IPS DF 6.9 (cell line): ENCODE results near the gene PLCG2.
"Not testable (repeated sequence)": the region's sequence is repeated elsewhere in the genome, so short reads cannot be mapped to it uniquely, and the experiment has no call there.

Experiments used
- DNase-seq: peaks from one replicate; pipeline ENCODE4 v3.0.0-alpha.2; 2013; ENCODE audit warnings: low read depth, low spot score
- H3K27ac ChIP-seq: one replicate; pipeline ENCODE4 v1.5.1; 2013; ENCODE audit warnings: low read length, control low read depth
- H3K27me3 ChIP-seq: 2 replicates; pipeline ENCODE4 v1.6.1; 2013; ENCODE audit warnings: mild to moderate bottlenecking, low read length; ENCODE audit not compliant: control insufficient read depth, insufficient read depth
- H3K36me3 ChIP-seq: 2 replicates; pipeline ENCODE4 v1.6.1; 2013; ENCODE audit warnings: low read length; ENCODE audit not compliant: control insufficient read depth, insufficient read depth
- H3K4me1 ChIP-seq: 2 replicates; pipeline ENCODE4 v1.6.1; 2013; ENCODE audit warnings: low read length; ENCODE audit not compliant: control insufficient read depth, insufficient read depth
- H3K4me3 ChIP-seq: 2 replicates; pipeline ENCODE4 v1.5.1; 2013; ENCODE audit warnings: mild to moderate bottlenecking, low read length
- H3K9me3 ChIP-seq: 2 replicates; pipeline ENCODE4 v1.6.1; 2013; ENCODE audit warnings: low read length, inconsistent platforms; ENCODE audit not compliant: control insufficient read depth, insufficient read depth
- WGBS: extraction: QIAGEN DNeasy Blood & Tissue Kit; methylation state at CpG from one replicate; pipeline ENCODE4 v1.1.7; 2013; ENCODE audit warnings: mixed read lengths, missing lambda C conversion rate; ENCODE audit not compliant: insufficient read length, insufficient coverage; 5-methylcytosine and 5-hydroxymethylcytosine counted together

The PLCG2 gene

GRCh38 chr16:81790277-81790676 lies 11.2 kb downstream of the PLCG2 start:
- H3K4me1 ChIP-seq, result no peaks in the 10 kb centered on the region
- H3K4me3 ChIP-seq, result no peak overlapping the region
- no peak overlapping the region for H3K27ac ChIP-seq
- H3K36me3 ChIP-seq, result no peaks in the 10 kb centered on the region
- DNase-seq, result no peak
- no peaks in the 10 kb centered on the region for H3K9me3 ChIP-seq
- WGBS, result no CpG with 5 or more reads among the region's 5 CpGs
- no peaks in the 10 kb centered on the region for H3K27me3 ChIP-seq

GRCh38 chr16:81790830-81791435 lies 11.8 kb downstream of the PLCG2 start:
- WGBS, result no CpG with 5 or more reads among the region's 2 CpGs
- Histone ChIP-seq H3K4me1 (no peaks in the 10 kb centered on the region), H3K27me3 (no peaks in the 10 kb centered on the region), H3K27ac (no peak overlapping the region), H3K9me3 (no peaks in the 10 kb centered on the region), H3K4me3 (no peak overlapping the region), H3K36me3 (no peaks in the 10 kb centered on the region)
- no peak for DNase-seq

- no peak for DNase-seq
- no peaks in the 10 kb centered on the region for H3K36me3 ChIP-seq
- H3K4me1 ChIP-seq, result no peaks in the 10 kb centered on the region
- no peak overlapping the region for H3K27ac ChIP-seq
- WGBS, result no CpG with 5 or more reads among the region's 1 CpG
- no peaks in the 10 kb centered on the region for H3K9me3 ChIP-seq
- no peak overlapping the region for H3K4me3 ChIP-seq
- H3K27me3 ChIP-seq, result no peaks in the 10 kb centered on the region
Observed at GRCh38 chr16:81792828-81793227, 13.7 kb downstream of the PLCG2 start.

- no peak overlapping the region for H3K27ac ChIP-seq
- H3K36me3 ChIP-seq, result no peaks in the 10 kb centered on the region
- H3K27me3 ChIP-seq, result no peaks in the 10 kb centered on the region
- WGBS, result no CpG with 5 or more reads among the region's 3 CpGs
- no peak overlapping the region for H3K4me3 ChIP-seq
- no peak for DNase-seq
- no peaks in the 10 kb centered on the region for H3K4me1 ChIP-seq
- H3K9me3 ChIP-seq, result no peaks in the 10 kb centered on the region
Observed at GRCh38 chr16:81795193-81795592, 16.1 kb downstream of the PLCG2 start.

GRCh38 chr16:81796035-81796434 lies 16.9 kb downstream of the PLCG2 start:
- no CpG with 5 or more reads among the region's 2 CpGs for WGBS
- H3K4me1 ChIP-seq, result no peaks in the 10 kb centered on the region
- no peak overlapping the region for H3K27ac ChIP-seq

GRCh38 chr16:81796583-81797346 lies 17.7 kb downstream of the PLCG2 start:
- no peaks in the 10 kb centered on the region for H3K36me3 ChIP-seq
- H3K27me3 ChIP-seq, result no peaks in the 10 kb centered on the region
- H3K4me1 ChIP-seq, result no peaks in the 10 kb centered on the region
- no peak overlapping the region for H3K27ac ChIP-seq
- WGBS, result no CpG with 5 or more reads among the region's 10 CpGs
- H3K4me3 ChIP-seq, result no peak overlapping the region
- H3K9me3 ChIP-seq, result no peaks in the 10 kb centered on the region
- no peak for DNase-seq

More at GRCh38 chr16:81796035-81796434, 16.9 kb downstream of the PLCG2 start:
- DNase-seq, result no peak
- H3K4me3 ChIP-seq, result no peak overlapping the region
- H3K9me3 ChIP-seq, result no peaks in the 10 kb centered on the region
- H3K36me3 ChIP-seq, result no peaks in the 10 kb centered on the region
- no peaks in the 10 kb centered on the region for H3K27me3 ChIP-seq

- Histone ChIP-seq H3K4me3 (no peak overlapping the region), H3K36me3 (no peaks in the 10 kb centered on the region), H3K9me3 (no peaks in the 10 kb centered on the region), H3K4me1 (no peaks in the 10 kb centered on the region), H3K27ac (no peak overlapping the region), H3K27me3 (no peaks in the 10 kb centered on the region)
- WGBS, result no CpG with 5 or more reads among the region's 6 CpGs
- no peak for DNase-seq
Observed at GRCh38 chr16:81797443-81797842, 18.4 kb downstream of the PLCG2 start.

- Histone ChIP-seq H3K4me1 (no peaks in the 10 kb centered on the region), H3K36me3 (no peaks in the 10 kb centered on the region), H3K9me3 (no peaks in the 10 kb centered on the region), H3K27me3 (no peaks in the 10 kb centered on the region), H3K27ac (no peak overlapping the region), H3K4me3 (no peak overlapping the region)
- DNase-seq, result no peak
- no CpG with 5 or more reads among the region's 14 CpGs for WGBS
Observed at GRCh38 chr16:81798311-81799137, 19.4 kb downstream of the PLCG2 start.

- Histone ChIP-seq H3K27ac (no peak overlapping the region), H3K4me3 (no peak overlapping the region), H3K9me3 (no peaks in the 10 kb centered on the region), H3K4me1 (no peaks in the 10 kb centered on the region), H3K27me3 (no peaks in the 10 kb centered on the region), H3K36me3 (no peaks in the 10 kb centered on the region)
- WGBS, result no CpG with 5 or more reads among the region's 2 CpGs
- no peak for DNase-seq
Observed at GRCh38 chr16:81799138-81799504, 20.0 kb downstream of the PLCG2 start.

GRCh38 chr16:81801724-81802123 lies 22.6 kb downstream of the PLCG2 start:
- not testable (repeated sequence) for H3K4me1 ChIP-seq, H3K27me3 ChIP-seq, DNase-seq, H3K4me3 ChIP-seq, H3K27ac ChIP-seq, H3K9me3 ChIP-seq, H3K36me3 ChIP-seq
- no CpG with 5 or more reads among the region's 5 CpGs for WGBS
